ENCODE data around the gene SMARCB1. TPM values are rescaled to one million over a fixed set of nuclear protein-coding genes. Genes with fewer than 3 reads are reported as not detected.

Gene SMARCB1
- total and polyA plus RNA-seq, 4 donors = 39.2 to 69.6 (median 47.8) TPM

DNA sequence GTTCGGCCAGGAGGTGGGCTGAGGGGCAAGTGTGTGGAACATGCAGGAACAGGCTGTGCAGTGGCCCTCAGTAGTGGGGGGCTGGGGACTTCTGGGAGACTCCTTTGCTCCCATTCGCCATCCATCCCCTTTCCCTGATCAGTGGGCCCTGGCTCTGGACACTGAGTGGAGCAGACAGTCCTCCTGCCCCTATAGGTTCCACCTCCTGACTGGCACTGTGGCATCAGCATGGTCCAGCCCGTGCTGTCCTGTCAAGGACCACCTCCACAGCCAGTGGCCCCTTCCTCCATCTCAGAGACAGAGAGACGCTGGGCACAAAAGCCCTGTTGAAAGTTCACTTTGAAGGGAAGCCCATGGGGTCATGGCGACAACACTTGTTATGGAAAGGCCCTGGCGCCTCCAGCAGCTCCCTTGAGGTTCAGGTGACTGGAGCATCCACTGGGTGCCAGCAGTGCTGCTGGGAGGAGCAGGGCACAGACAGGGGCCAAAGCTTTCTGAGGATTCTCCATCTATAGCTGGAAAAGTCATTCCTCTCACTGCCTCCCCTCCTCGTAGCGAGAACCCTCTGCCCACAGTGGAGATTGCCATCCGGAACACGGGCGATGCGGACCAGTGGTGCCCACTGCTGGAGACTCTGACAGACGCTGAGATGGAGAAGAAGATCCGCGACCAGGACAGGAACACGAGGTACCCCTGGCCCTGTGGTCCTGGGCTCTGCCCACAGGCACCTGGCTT is 46.4 kb downstream of the SMARCB1 start:
- no peak overlapping the region for H3K9ac ChIP-seq (ENCODE audit: insufficient read depth in 1 of 2, low read length in 2 of 2)
- H3K9me3 ChIP-seq (ENCODE audit: control insufficient read depth in 4 of 4, insufficient read depth in 3 of 4, low read length in 3 of 4) = no peaks in the 10 kb centered on the region
- DNase-seq = no peak
- H3K27ac ChIP-seq (ENCODE audit: low read depth in 1 of 2, low read length in 1 of 2) = peak overlapping the region in 1 of 2 donors; percentile 85
- no peaks in the 10 kb centered on the region for H3K27me3 ChIP-seq (ENCODE audit: control insufficient read depth in 3 of 3, insufficient read depth in 3 of 3, low read length in 2 of 3)
- peaks cover 0 to 56% (median 38%) of the 10 kb centered on the region in 4 donors for H3K36me3 ChIP-seq (ENCODE audit: control insufficient read depth in 4 of 4, insufficient read depth in 4 of 4, low read length in 4 of 4)
- TF ChIP-seq, protein P1, sequence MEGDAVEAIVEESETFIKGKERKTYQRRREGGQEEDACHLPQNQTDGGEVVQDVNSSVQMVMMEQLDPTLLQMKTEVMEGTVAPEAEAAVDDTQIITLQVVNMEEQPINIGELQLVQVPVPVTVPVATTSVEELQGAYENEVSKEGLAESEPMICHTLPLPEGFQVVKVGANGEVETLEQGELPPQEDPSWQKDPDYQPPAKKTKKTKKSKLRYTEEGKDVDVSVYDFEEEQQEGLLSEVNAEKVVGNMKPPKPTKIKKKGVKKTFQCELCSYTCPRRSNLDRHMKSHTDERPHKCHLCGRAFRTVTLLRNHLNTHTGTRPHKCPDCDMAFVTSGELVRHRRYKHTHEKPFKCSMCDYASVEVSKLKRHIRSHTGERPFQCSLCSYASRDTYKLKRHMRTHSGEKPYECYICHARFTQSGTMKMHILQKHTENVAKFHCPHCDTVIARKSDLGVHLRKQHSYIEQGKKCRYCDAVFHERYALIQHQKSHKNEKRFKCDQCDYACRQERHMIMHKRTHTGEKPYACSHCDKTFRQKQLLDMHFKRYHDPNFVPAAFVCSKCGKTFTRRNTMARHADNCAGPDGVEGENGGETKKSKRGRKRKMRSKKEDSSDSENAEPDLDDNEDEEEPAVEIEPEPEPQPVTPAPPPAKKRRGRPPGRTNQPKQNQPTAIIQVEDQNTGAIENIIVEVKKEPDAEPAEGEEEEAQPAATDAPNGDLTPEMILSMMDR (IDR thresholded peaks at IDR 0.05; ENCODE audit: control extremely low read depth, extremely low read depth) = no peak
- peaks cover 0 to 4% (median under 1%) of the 10 kb centered on the region in 5 donors for H3K4me1 ChIP-seq (ENCODE audit: control insufficient read depth in 5 of 5, insufficient read depth in 5 of 5, low read length in 5 of 5)
- 93 to 98% methylated on average over 16 of the region's 16 CpGs for WGBS, 2 donors
- H3K4me3 ChIP-seq = no peak overlapping the region
- no peak for ATAC-seq (ENCODE audit: insufficient read depth, low FRiP score)

DNA sequence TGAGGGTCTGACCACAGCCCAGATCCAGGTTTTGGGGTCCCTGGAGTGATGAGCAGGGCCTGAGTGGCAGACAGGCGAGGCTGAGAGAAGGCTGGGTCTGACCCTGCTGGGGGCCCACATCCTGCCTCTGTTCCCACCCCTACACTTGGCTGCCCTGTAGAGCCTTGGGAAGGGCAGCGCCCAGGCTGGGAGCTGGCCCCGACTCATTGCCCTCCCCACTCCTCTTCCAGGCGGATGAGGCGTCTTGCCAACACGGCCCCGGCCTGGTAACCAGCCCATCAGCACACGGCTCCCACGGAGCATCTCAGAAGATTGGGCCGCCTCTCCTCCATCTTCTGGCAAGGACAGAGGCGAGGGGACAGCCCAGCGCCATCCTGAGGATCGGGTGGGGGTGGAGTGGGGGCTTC is 47.1 kb downstream of the SMARCB1 start:
- Histone ChIP-seq H3K9me3 (ENCODE audit: control insufficient read depth in 4 of 4, insufficient read depth in 3 of 4, low read length in 3 of 4) (no peaks in the 10 kb centered on the region), H3K27ac (ENCODE audit: low read depth in 1 of 2, low read length in 1 of 2) (peak overlapping the region in 1 of 2 donors; percentile 85), H3K9ac (ENCODE audit: insufficient read depth in 1 of 2, low read length in 2 of 2) (no peak overlapping the region), H3K36me3 (ENCODE audit: control insufficient read depth in 4 of 4, insufficient read depth in 4 of 4, low read length in 4 of 4) (peaks cover 0 to 49% (median 33%) of the 10 kb centered on the region in 4 donors), H3K4me3 (no peak overlapping the region), H3K4me1 (ENCODE audit: control insufficient read depth in 5 of 5, insufficient read depth in 5 of 5, low read length in 5 of 5) (peaks cover 0 to 6% (median 4%) of the 10 kb centered on the region in 5 donors), H3K27me3 (ENCODE audit: control insufficient read depth in 3 of 3, insufficient read depth in 3 of 3, low read length in 2 of 3) (no peaks in the 10 kb centered on the region)
- ATAC-seq (ENCODE audit: insufficient read depth, low FRiP score) (no peak), DNase-seq (no peak)
- TF ChIP-seq, protein P1 (IDR thresholded peaks at IDR 0.05; ENCODE audit: control extremely low read depth, extremely low read depth) = no peak
- 84 to 90% methylated on average over 13 of the region's 13 CpGs for WGBS, 2 donors

DNA sequence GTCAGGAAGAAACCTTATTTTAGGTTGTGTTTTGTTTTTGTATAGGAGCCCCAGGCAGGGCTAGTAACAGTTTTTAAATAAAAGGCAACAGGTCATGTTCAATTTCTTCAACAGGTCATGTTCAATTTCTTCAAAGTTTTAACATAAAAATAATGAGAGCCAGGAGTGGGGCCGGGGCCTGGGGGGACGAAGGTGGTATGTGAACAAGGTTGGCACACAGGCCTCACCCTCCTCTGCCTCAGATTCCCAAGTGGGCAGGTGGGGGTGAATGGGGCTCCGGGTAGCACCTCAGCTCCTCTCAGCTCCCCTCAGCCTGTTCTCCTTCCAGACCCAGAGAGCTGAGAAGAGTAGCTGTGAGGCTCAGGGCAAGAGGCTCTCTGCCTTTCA is 47.6 kb downstream of the SMARCB1 start:
- ATAC-seq (ENCODE audit: insufficient read depth, low FRiP score) (no peak), DNase-seq (no peak)
- TF ChIP-seq, protein P1 (IDR thresholded peaks at IDR 0.05; ENCODE audit: control extremely low read depth, extremely low read depth) = no peak
- WGBS, 2 donors = 93 to 100% methylated on average over 3 of the region's 3 CpGs
- Histone ChIP-seq H3K9ac (ENCODE audit: insufficient read depth in 1 of 2, low read length in 2 of 2) (no peak overlapping the region), H3K4me1 (ENCODE audit: control insufficient read depth in 5 of 5, insufficient read depth in 5 of 5, low read length in 5 of 5) (peaks cover 0 to 7% (median 4%) of the 10 kb centered on the region in 5 donors), H3K9me3 (ENCODE audit: control insufficient read depth in 4 of 4, insufficient read depth in 3 of 4, low read length in 3 of 4) (no peaks in the 10 kb centered on the region), H3K27me3 (ENCODE audit: control insufficient read depth in 3 of 3, insufficient read depth in 3 of 3, low read length in 2 of 3) (no peaks in the 10 kb centered on the region), H3K27ac (ENCODE audit: low read depth in 1 of 2, low read length in 1 of 2) (peak overlapping the region in 1 of 2 donors; percentile 87), H3K36me3 (ENCODE audit: control insufficient read depth in 4 of 4, insufficient read depth in 4 of 4, low read length in 4 of 4) (peaks cover 0 to 44% (median 28%) of the 10 kb centered on the region in 4 donors), H3K4me3 (no peak overlapping the region)

Measured in lung (tissue), 12 donors.